ENCODE results near the gene IGFL2.
"Not testable (repeated sequence)": the region's sequence is repeated elsewhere in the genome, so short reads cannot be mapped to it uniquely, and the experiment has no call there.

The IGFL2 gene

GRCh38 chr19:46191972-46192371 lies 43.9 kb downstream of the IGFL2 start:
- no peak for DNase-seq

GRCh38 chr19:46192626-46192991 lies 44.6 kb downstream of the IGFL2 start:
- not testable (repeated sequence) for DNase-seq

- peak; percentile 21 for DNase-seq
Observed at GRCh38 chr19:46192992-46193650, 45.1 kb downstream of the IGFL2 start.

- DNase-seq, result no peak
Observed at GRCh38 chr19:46193678-46194077, 45.6 kb downstream of the IGFL2 start.

- no peak for DNase-seq
Observed at GRCh38 chr19:46195104-46195503, 47.1 kb downstream of the IGFL2 start.

- not testable (repeated sequence) for DNase-seq
Observed at GRCh38 chr19:46195919-46196318, 47.9 kb downstream of the IGFL2 start.

- DNase-seq, result no peak
Observed at GRCh38 chr19:46196410-46197124, 48.5 kb downstream of the IGFL2 start.

- no peak for DNase-seq
Observed at GRCh38 chr19:46197314-46198070, 49.5 kb downstream of the IGFL2 start.

- DNase-seq, result no peak
Observed at GRCh38 chr19:46198756-46199155, 50.7 kb downstream of the IGFL2 start.

- no peak for DNase-seq
Observed at GRCh38 chr19:46201454-46202310, 53.6 kb downstream of the IGFL2 start.

GRCh38 chr19:46202426-46202825 lies 54.4 kb downstream of the IGFL2 start:
- no peak for DNase-seq

- DNase-seq, result no peak
Observed at GRCh38 chr19:46202872-46203860, 55.1 kb downstream of the IGFL2 start.

GRCh38 chr19:46204008-46204407 lies 56.0 kb downstream of the IGFL2 start:
- DNase-seq, result no peak

- no peak for DNase-seq
Observed at GRCh38 chr19:46205183-46205984, 57.3 kb downstream of the IGFL2 start.

- DNase-seq, result no peak
Observed at GRCh38 chr19:46206176-46206575, 58.1 kb downstream of the IGFL2 start.

- DNase-seq, result no peak
Observed at GRCh38 chr19:46206682-46207081, 58.6 kb downstream of the IGFL2 start.

- not testable (repeated sequence) for DNase-seq
Observed at GRCh38 chr19:46207858-46208257, 59.8 kb downstream of the IGFL2 start.

GRCh38 chr19:46209051-46209450 lies 61.0 kb downstream of the IGFL2 start:
- no peak for DNase-seq

- no peak for DNase-seq
Observed at GRCh38 chr19:46209472-46209871, 61.4 kb downstream of the IGFL2 start.

- DNase-seq, result no peak
Observed at GRCh38 chr19:46210669-46211068, 62.6 kb downstream of the IGFL2 start.

Measured in NCI-H69 (cell line).